Neural progenitor cell (in vitro differentiated cells): ENCODE data around the gene DTD2. TPM values are rescaled to one million over a fixed set of nuclear protein-coding genes. Genes with fewer than 3 reads are reported as not detected.

ENCODE experiments used
- DNase-seq: peaks from one replicate; pipeline ENCODE4 v3.0.0-alpha.2; 2016; ENCODE audit warnings: low spot score
- H2AFZ ChIP-seq: fragments of 200-600 bp; sonication (generic); replicated peaks from 2 replicates; pipeline ENCODE4 v1.6.1; 2016; ENCODE audit warnings: antibody characterized with exemption
- H3F3A ChIP-seq: fragments of 200-600 bp; sonication (generic); 2 replicates; pipeline ENCODE4 v1.6.1; 2016; ENCODE audit warnings: antibody characterized with exemption, low read depth
- H3K27ac ChIP-seq: fragments of 200-600 bp; sonication (generic); 2 replicates; pipeline ENCODE4 v1.5.1; 2016; ENCODE audit warnings: mild to moderate bottlenecking
- H3K27me3 ChIP-seq: fragments of 200-600 bp; sonication (generic); 2 replicates; pipeline ENCODE4 v1.6.1; 2016; ENCODE audit warnings: mild to moderate bottlenecking, moderate library complexity
- H3K36me3 ChIP-seq: fragments of 200-600 bp; sonication (generic); 2 replicates; pipeline ENCODE4 v1.5.1; 2016
- H3K4me1 ChIP-seq: fragments of 200-600 bp; sonication (generic); 2 replicates; pipeline ENCODE4 v1.6.1; 2016; ENCODE audit warnings: mixed run types
- H3K4me2 ChIP-seq: fragments of 200-600 bp; sonication (generic); 2 replicates; pipeline ENCODE4 v1.6.1; 2016
- H3K4me3 ChIP-seq: fragments of 200-600 bp; sonication (generic); 2 replicates; pipeline ENCODE4 v1.5.1; 2016
- H3K79me2 ChIP-seq: fragments of 200-600 bp; sonication (generic); 2 replicates; pipeline ENCODE4 v1.6.1; 2016; ENCODE audit warnings: low read depth
- H3K9ac ChIP-seq: fragments of 200-600 bp; sonication (generic); 2 replicates; pipeline ENCODE4 v1.6.1; 2016
- H3K9me3 ChIP-seq: fragments of 200-600 bp; sonication (generic); 2 replicates; pipeline ENCODE4 v1.5.1; 2016; ENCODE audit warnings: low read depth
- H4K20me1 ChIP-seq: fragments of 200-600 bp; sonication (generic); 2 replicates; pipeline ENCODE4 v1.6.1; 2016; ENCODE audit warnings: low read depth
- H3K27ac Mint-ChIP-seq: 3 replicates; pipeline ENCODE4 v1.8.0; 2021; ENCODE audit warnings: mixed read lengths
- H3K27me3 Mint-ChIP-seq: 2 replicates; pipeline ENCODE4 v1.8.0; 2022; ENCODE audit warnings: low read depth, mild to moderate bottlenecking, inconsistent platforms, moderate library complexity, mixed read lengths; ENCODE audit not compliant: insufficient read depth
- H3K36me3 Mint-ChIP-seq: 3 replicates; pipeline ENCODE4 v1.8.0; 2021; ENCODE audit warnings: mixed read lengths
- H3K4me1 Mint-ChIP-seq: 3 replicates; pipeline ENCODE4 v1.8.0; 2021; ENCODE audit warnings: mixed read lengths
- H3K4me3 Mint-ChIP-seq: 3 replicates; pipeline ENCODE4 v1.8.0; 2021; ENCODE audit warnings: mild to moderate bottlenecking, moderate library complexity, mixed read lengths
- H3K9me3 Mint-ChIP-seq: 3 replicates; pipeline ENCODE4 v1.8.0; 2020; ENCODE audit warnings: mixed read lengths
- EZH2 ChIP-seq: fragments of 200-600 bp; sonication (generic); IDR thresholded peaks from 2 replicates; pipeline ENCODE4 v1.6.1; 2017; ENCODE audit warnings: antibody characterized with exemption, mild to moderate bottlenecking, moderate library complexity
- EZH2phosphoT487 ChIP-seq: fragments of 200-600 bp; sonication (generic); IDR thresholded peaks from 2 replicates; pipeline ENCODE4 v1.6.1; 2017; ENCODE audit warnings: antibody characterized with exemption
- total RNA-seq: library from RNA; depleted of rRNA; stranded (reverse); fragments of >200 nt; gene quantifications from 2 replicates; pipeline ENCODE4 v1.2.3, GENCODE V29; 2015; ENCODE audit warnings: low replicate concordance
- TF ChIP-seq, protein P1 (sequence below): fragments of 200-600 bp; sonication (generic); IDR thresholded peaks from 2 replicates; pipeline ENCODE4 v1.5.1; 2017; ENCODE audit warnings: antibody characterized with exemption, mild to moderate bottlenecking

Gene DTD2
- total RNA-seq, 1 donor from 2014 or later = 11.9 TPM

DNA sequence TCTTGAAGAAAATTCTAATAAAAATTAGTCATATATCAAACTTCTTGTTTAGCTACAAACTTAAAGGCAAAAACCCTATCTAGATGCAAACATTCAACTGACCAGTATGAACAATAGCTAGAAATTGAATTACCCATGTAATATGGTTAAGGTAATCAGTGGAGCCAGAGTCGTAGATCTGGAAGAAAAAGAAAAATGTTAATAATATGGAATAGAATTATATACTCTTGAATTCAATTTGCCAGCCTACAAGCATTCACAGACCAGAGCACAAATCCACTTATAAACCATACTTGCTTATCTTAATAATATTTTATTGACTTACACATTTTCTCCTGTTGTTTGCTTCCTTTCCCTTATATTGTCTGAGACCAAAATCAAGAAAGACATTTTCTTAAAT, 29.3 kb downstream of the DTD2 start:
- Histone ChIP-seq H4K20me1 (no peaks in the 10 kb centered on the region), H3K4me3 (no peak overlapping the region), H2AFZ (no peak overlapping the region), H3K27ac (no peak overlapping the region), H3K9ac (no peak overlapping the region), H3K79me2 (no peaks in the 10 kb centered on the region), H3K27me3 (no peaks in the 10 kb centered on the region), H3K4me2 (no peak overlapping the region), H3F3A (no peaks in the 10 kb centered on the region), H3K36me3 (no peaks in the 10 kb centered on the region), H3K9me3 (no peaks in the 10 kb centered on the region), H3K4me1 (no peaks in the 10 kb centered on the region)
- Mint-ChIP-seq H3K4me3 (no peak overlapping the region), H3K27me3 (peaks cover 2% of the 10 kb centered on the region), H3K36me3 (peaks cover 13% of the 10 kb centered on the region), H3K4me1 (no peaks in the 10 kb centered on the region), H3K9me3 (peaks cover 14% of the 10 kb centered on the region), H3K27ac (no peak overlapping the region)
- TF ChIP-seq, protein P1, sequence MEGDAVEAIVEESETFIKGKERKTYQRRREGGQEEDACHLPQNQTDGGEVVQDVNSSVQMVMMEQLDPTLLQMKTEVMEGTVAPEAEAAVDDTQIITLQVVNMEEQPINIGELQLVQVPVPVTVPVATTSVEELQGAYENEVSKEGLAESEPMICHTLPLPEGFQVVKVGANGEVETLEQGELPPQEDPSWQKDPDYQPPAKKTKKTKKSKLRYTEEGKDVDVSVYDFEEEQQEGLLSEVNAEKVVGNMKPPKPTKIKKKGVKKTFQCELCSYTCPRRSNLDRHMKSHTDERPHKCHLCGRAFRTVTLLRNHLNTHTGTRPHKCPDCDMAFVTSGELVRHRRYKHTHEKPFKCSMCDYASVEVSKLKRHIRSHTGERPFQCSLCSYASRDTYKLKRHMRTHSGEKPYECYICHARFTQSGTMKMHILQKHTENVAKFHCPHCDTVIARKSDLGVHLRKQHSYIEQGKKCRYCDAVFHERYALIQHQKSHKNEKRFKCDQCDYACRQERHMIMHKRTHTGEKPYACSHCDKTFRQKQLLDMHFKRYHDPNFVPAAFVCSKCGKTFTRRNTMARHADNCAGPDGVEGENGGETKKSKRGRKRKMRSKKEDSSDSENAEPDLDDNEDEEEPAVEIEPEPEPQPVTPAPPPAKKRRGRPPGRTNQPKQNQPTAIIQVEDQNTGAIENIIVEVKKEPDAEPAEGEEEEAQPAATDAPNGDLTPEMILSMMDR = no peak
- TF ChIP-seq EZH2phosphoT487 = no peak
- TF ChIP-seq EZH2 = no peak
- no peak for DNase-seq

DNA sequence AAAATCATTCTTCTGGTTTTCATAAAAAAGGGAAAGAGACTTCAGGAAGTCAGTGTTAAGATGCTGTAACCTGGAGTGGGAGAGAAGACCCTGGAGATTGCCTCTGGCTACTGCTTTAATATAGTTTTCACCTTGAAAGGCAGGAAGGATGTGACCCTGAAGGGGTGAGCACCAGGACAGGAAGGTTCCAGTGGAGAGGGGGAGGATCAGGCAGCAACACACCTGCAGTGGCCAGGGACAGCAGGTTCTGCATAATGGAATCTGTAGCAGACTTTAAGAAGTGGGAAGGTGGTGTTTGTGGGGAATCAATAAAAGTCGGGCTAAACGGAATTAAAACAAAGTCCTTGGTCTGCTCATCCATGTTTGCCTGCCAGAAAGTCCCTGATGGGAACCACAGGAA, 30.6 kb downstream of the DTD2 start:
- no peak overlapping the region for H3K27ac ChIP-seq
- no peak for DNase-seq
- no peaks in the 10 kb centered on the region for H3K36me3 ChIP-seq
- H3K4me1 ChIP-seq = no peaks in the 10 kb centered on the region
- H3K9ac ChIP-seq = no peak overlapping the region
- no peaks in the 10 kb centered on the region for H3K9me3 ChIP-seq
- H3K4me2 ChIP-seq = no peak overlapping the region
- no peaks in the 10 kb centered on the region for H3K79me2 ChIP-seq
- no peaks in the 10 kb centered on the region for H3F3A ChIP-seq
- Mint-ChIP-seq H3K9me3 (peaks cover 6% of the 10 kb centered on the region), H3K4me1 (no peaks in the 10 kb centered on the region), H3K27ac (no peak overlapping the region), H3K36me3 (peaks cover 6% of the 10 kb centered on the region), H3K4me3 (no peak overlapping the region), H3K27me3 (peaks cover 2% of the 10 kb centered on the region)
- no peaks in the 10 kb centered on the region for H4K20me1 ChIP-seq
- no peak overlapping the region for H2AFZ ChIP-seq
- TF ChIP-seq, protein P1 = no peak
- TF ChIP-seq EZH2phosphoT487 (no peak), EZH2 (no peak)
- H3K27me3 ChIP-seq = no peaks in the 10 kb centered on the region
- H3K4me3 ChIP-seq = no peak overlapping the region

DNA sequence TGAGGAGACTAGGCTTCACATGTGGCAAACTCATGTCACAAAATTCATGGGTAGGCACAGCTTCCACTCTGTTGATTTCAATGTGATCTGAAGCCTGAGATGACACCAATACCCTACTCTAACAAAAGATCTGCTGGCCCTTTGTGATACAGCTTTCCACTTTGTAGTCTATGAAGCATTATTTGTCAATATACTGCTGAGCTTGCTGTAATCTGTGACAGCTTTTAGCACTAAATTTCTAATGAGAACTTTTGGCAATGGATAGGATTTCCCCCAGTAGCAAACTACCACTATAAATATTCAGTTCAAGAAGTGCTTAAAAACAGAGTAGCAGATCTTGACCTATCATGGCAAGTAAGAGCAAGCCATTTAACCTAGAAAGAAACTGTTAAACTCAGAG, 31.4 kb downstream of the DTD2 start:
- Histone ChIP-seq H3F3A (no peaks in the 10 kb centered on the region), H2AFZ (peak overlapping the region; percentile 15), H3K4me3 (no peak overlapping the region), H4K20me1 (no peaks in the 10 kb centered on the region), H3K79me2 (no peaks in the 10 kb centered on the region), H3K27ac (no peak overlapping the region), H3K27me3 (no peaks in the 10 kb centered on the region), H3K4me2 (no peak overlapping the region), H3K9me3 (no peaks in the 10 kb centered on the region), H3K36me3 (no peaks in the 10 kb centered on the region), H3K9ac (no peak overlapping the region), H3K4me1 (no peaks in the 10 kb centered on the region)
- Mint-ChIP-seq H3K9me3 (peaks cover 3% of the 10 kb centered on the region), H3K27me3 (no peaks in the 10 kb centered on the region), H3K27ac (peak overlapping the region; percentile 73), H3K4me3 (no peak overlapping the region), H3K36me3 (peaks cover 3% of the 10 kb centered on the region), H3K4me1 (no peaks in the 10 kb centered on the region)
- TF ChIP-seq EZH2phosphoT487 = no peak
- DNase-seq = no peak

DNA sequence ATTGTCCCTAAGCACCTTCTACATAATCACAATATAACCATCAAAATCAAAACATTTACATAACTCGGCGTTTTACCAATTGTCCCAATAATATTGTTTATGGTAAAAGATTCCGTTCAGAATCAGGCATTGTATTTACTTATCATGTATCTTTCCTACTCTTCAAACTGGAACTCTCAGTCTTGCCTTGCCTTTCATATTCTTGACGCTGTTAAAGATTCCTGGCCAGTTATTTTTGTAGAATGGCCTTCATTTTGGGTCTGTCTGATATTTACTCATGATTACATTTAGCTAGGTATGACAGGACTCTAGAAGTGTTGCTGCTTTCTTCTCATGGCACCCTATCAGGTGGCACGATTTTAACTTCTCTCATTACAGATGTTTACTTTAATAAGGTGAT, 36.1 kb downstream of the DTD2 start:
- H3K27ac Mint-ChIP-seq = no peak overlapping the region
- Histone ChIP-seq H3K9ac (no peak overlapping the region), H3K4me2 (peak overlapping the region; percentile 71), H3K36me3 (no peaks in the 10 kb centered on the region), H3K4me3 (no peak overlapping the region), H3K27me3 (no peaks in the 10 kb centered on the region), H3F3A (peaks cover 22% of the 10 kb centered on the region), H3K27ac (no peak overlapping the region), H3K79me2 (peaks cover 32% of the 10 kb centered on the region), H3K4me1 (peaks cover 13% of the 10 kb centered on the region), H2AFZ (peak overlapping the region; percentile 90), H4K20me1 (no peaks in the 10 kb centered on the region), H3K9me3 (no peaks in the 10 kb centered on the region)
- H3K4me3 Mint-ChIP-seq = peak overlapping the region; percentile 97
- H3K27me3 Mint-ChIP-seq = peaks cover 2% of the 10 kb centered on the region
- TF ChIP-seq EZH2 (no peak), EZH2phosphoT487 (no peak)
- TF ChIP-seq, protein P1 = no peak
- DNase-seq = no peak
- no peaks in the 10 kb centered on the region for H3K36me3 Mint-ChIP-seq
- no peaks in the 10 kb centered on the region for H3K9me3 Mint-ChIP-seq
- peaks cover 13% of the 10 kb centered on the region for H3K4me1 Mint-ChIP-seq
